Measurements from ENCODE around the gene ROBO1. TPM values are rescaled to one million over a fixed set of nuclear protein-coding genes. Genes with fewer than 3 reads are reported as not detected.

ROBO1 gene
- total and polyA plus RNA-seq, 2 of the 13 experiments (the other 11 are each of a cell fraction or from before 2014, with no cell fraction given) = 52.2 to 71.0 TPM

DNA sequence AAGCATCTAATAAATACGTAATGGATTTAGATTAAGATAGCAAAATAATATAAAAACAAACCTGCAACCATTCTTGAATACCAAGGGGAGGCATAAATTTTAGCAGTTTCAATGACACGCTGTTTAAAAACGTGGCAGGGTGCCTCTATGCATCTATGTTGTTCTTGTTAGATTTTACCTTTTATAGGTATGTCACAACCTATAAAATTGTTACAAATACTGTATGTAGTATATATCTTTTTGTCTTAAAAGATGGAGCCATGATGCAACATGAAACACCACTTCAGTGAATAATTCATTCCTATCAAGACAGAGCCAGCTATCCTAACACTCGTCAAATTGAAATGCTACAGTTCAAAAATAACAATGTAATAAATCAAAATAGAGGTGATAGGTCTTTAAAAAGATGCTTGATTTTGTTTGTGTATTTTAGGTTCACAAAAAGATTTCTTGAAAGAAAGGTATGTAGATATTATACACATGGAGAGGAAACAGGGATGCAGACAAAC lies 1059.2 kb downstream of the ROBO1 start:
- BruUV-seq (replicated peaks) = no TSS peak
- Histone ChIP-seq H3K4me1 (ENCODE audit: insufficient read depth, low read length) (no peaks in the 10 kb centered on the region), H3K79me2 (ENCODE audit: insufficient read depth, low read length) (no peaks in the 10 kb centered on the region), H3K27ac (ENCODE audit: extremely low read length, insufficient read depth, low read length) (no peak overlapping the region), H3K4me2 (ENCODE audit: low read depth, low read length) (no peak overlapping the region), H3K9ac (ENCODE audit: insufficient read depth, low read depth, low read length) (no peak overlapping the region), H3K36me3 (replicated peaks in 1 of 2; ENCODE audit: control insufficient read depth in 1 of 2, insufficient read depth in 2 of 2, low read length in 2 of 2) (peaks cover 9 to 23% of the 10 kb centered on the region in 2 experiments; a peak in 3 of 5 replicates), H3K9me3 (ENCODE audit: low read length) (no peaks in the 10 kb centered on the region), H3K27me3 (ENCODE audit: control insufficient read depth in 1 of 2, insufficient read depth in 2 of 2, low read length in 2 of 2) (no peaks in the 10 kb centered on the region), H4K20me1 (ENCODE audit: insufficient read depth, low read length) (no peaks in the 10 kb centered on the region), H3K4me3 (replicated peaks in 1 of 3; ENCODE audit: insufficient read depth in 1 of 3, low read depth in 2 of 3, low read length in 3 of 3) (no peak overlapping the region), H2AFZ (ENCODE audit: low read length) (no peak overlapping the region)
- TF ChIP-seq, protein P1, sequence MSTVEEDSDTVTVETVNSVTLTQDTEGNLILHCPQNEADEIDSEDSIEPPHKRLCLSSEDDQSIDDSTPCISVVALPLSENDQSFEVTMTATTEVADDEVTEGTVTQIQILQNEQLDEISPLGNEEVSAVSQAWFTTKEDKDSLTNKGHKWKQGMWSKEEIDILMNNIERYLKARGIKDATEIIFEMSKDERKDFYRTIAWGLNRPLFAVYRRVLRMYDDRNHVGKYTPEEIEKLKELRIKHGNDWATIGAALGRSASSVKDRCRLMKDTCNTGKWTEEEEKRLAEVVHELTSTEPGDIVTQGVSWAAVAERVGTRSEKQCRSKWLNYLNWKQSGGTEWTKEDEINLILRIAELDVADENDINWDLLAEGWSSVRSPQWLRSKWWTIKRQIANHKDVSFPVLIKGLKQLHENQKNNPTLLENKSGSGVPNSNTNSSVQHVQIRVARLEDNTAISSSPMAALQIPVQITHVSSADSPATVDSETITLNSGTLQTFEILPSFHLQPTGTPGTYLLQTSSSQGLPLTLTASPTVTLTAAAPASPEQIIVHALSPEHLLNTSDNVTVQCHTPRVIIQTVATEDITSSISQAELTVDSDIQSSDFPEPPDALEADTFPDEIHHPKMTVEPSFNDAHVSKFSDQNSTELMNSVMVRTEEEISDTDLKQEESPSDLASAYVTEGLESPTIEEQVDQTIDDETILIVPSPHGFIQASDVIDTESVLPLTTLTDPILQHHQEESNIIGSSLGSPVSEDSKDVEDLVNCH (CRISPR knock-in tag; IDR thresholded peaks at IDR 0.05) = no peak
- TF ChIP-seq CEBPB (IDR thresholded peaks at IDR 0.05; ENCODE audit: borderline replicate concordance, low read depth, low read length) (no peak; the same call in 1 of the 2 replicates), ZNF383 (CRISPR knock-in tag; IDR thresholded peaks at IDR 0.05; ENCODE audit: borderline replicate concordance) (no peak), TMF1 (CRISPR knock-in tag; IDR thresholded peaks at IDR 0.05; ENCODE audit: low read depth) (no peak)
- CTCF ChIA-PET (ENCODE audit: low intra/inter-chr PET ratio, low total read pairs) = no interaction called here
- ATAC-seq (no peak), FAIRE-seq (no peak), DNase-seq (ENCODE audit: low spot score) (no peak)
- in situ Hi-C loops (cut with HindIII; ENCODE audit: extremely low pct_ligation_motif_present, low pct_unique_long_range_greater_than_20kb) = no loop called here
- WGBS (ENCODE audit: low lambda C conversion rate) = 100% methylated on average over 4 of the region's 4 CpGs
- POLR2A ChIA-PET = no interaction called here
- intact Hi-C loops (cut with micrococcal nuclease; ENCODE audit: unreplicated experiment) = no loop called here

DNA sequence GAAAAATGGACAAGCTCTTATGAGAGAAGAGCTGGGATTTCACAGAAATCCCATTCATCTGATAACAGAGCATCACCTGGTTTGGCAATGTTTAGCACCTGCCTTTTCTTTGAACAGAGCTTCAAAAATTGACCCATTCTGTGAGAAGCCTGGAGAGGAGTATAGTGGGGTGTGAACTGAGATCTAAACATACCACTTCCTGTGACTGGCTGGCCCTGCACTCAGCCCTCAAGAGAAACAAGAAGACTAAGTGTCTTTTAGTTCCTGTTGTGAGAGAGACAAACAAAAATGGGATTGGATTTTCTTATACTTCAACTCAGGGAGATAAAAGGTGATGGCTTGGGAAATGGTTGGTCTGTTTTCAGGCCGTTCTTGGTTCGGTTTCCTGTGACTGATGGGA lies 1060.2 kb downstream of the ROBO1 start:
- H3K4me3 ChIP-seq (replicated peaks in 1 of 3; ENCODE audit: insufficient read depth in 1 of 3, low read depth in 2 of 3, low read length in 3 of 3) = no peak overlapping the region
- no peaks in the 10 kb centered on the region for H3K4me1 ChIP-seq (ENCODE audit: insufficient read depth, low read length)
- BruUV-seq (replicated peaks) = no TSS peak
- DNase-seq (ENCODE audit: low spot score) (no peak), ATAC-seq (no peak), FAIRE-seq (no peak)
- no peaks in the 10 kb centered on the region for H3K27me3 ChIP-seq (ENCODE audit: control insufficient read depth in 1 of 2, insufficient read depth in 2 of 2, low read length in 2 of 2)
- H3K9ac ChIP-seq (ENCODE audit: insufficient read depth, low read depth, low read length) = no peak overlapping the region
- ChIA-PET POLR2A (no interaction called here), CTCF (ENCODE audit: low intra/inter-chr PET ratio, low total read pairs) (no interaction called here)
- no peaks in the 10 kb centered on the region for H4K20me1 ChIP-seq (ENCODE audit: insufficient read depth, low read length)
- H3K79me2 ChIP-seq (ENCODE audit: insufficient read depth, low read length) = no peaks in the 10 kb centered on the region
- H3K4me2 ChIP-seq (ENCODE audit: low read depth, low read length) = no peak overlapping the region
- H3K27ac ChIP-seq (ENCODE audit: extremely low read length, insufficient read depth, low read length) = no peak overlapping the region
- H2AFZ ChIP-seq (ENCODE audit: low read length) = no peak overlapping the region
- H3K9me3 ChIP-seq (ENCODE audit: low read length) = no peaks in the 10 kb centered on the region
- WGBS (ENCODE audit: low lambda C conversion rate) = 96% methylated on average over 2 of the region's 2 CpGs
- H3K36me3 ChIP-seq (replicated peaks in 1 of 2; ENCODE audit: control insufficient read depth in 1 of 2, insufficient read depth in 2 of 2, low read length in 2 of 2) = peaks cover 9 to 23% of the 10 kb centered on the region in 2 experiments; a peak in 3 of 5 replicates
- in situ Hi-C loops (cut with HindIII; ENCODE audit: extremely low pct_ligation_motif_present, low pct_unique_long_range_greater_than_20kb) = no loop called here
- intact Hi-C loops (cut with micrococcal nuclease; ENCODE audit: unreplicated experiment) = no loop called here
- TF ChIP-seq ZNF713 (CRISPR knock-in tag; IDR thresholded peaks at IDR 0.05) (no peak), CBFB (CRISPR knock-in tag; IDR thresholded peaks at IDR 0.05) (no peak), MEIS1 (CRISPR knock-in tag; IDR thresholded peaks at IDR 0.05; ENCODE audit: borderline replicate concordance) (no peak)
- TF ChIP-seq, protein P2, sequence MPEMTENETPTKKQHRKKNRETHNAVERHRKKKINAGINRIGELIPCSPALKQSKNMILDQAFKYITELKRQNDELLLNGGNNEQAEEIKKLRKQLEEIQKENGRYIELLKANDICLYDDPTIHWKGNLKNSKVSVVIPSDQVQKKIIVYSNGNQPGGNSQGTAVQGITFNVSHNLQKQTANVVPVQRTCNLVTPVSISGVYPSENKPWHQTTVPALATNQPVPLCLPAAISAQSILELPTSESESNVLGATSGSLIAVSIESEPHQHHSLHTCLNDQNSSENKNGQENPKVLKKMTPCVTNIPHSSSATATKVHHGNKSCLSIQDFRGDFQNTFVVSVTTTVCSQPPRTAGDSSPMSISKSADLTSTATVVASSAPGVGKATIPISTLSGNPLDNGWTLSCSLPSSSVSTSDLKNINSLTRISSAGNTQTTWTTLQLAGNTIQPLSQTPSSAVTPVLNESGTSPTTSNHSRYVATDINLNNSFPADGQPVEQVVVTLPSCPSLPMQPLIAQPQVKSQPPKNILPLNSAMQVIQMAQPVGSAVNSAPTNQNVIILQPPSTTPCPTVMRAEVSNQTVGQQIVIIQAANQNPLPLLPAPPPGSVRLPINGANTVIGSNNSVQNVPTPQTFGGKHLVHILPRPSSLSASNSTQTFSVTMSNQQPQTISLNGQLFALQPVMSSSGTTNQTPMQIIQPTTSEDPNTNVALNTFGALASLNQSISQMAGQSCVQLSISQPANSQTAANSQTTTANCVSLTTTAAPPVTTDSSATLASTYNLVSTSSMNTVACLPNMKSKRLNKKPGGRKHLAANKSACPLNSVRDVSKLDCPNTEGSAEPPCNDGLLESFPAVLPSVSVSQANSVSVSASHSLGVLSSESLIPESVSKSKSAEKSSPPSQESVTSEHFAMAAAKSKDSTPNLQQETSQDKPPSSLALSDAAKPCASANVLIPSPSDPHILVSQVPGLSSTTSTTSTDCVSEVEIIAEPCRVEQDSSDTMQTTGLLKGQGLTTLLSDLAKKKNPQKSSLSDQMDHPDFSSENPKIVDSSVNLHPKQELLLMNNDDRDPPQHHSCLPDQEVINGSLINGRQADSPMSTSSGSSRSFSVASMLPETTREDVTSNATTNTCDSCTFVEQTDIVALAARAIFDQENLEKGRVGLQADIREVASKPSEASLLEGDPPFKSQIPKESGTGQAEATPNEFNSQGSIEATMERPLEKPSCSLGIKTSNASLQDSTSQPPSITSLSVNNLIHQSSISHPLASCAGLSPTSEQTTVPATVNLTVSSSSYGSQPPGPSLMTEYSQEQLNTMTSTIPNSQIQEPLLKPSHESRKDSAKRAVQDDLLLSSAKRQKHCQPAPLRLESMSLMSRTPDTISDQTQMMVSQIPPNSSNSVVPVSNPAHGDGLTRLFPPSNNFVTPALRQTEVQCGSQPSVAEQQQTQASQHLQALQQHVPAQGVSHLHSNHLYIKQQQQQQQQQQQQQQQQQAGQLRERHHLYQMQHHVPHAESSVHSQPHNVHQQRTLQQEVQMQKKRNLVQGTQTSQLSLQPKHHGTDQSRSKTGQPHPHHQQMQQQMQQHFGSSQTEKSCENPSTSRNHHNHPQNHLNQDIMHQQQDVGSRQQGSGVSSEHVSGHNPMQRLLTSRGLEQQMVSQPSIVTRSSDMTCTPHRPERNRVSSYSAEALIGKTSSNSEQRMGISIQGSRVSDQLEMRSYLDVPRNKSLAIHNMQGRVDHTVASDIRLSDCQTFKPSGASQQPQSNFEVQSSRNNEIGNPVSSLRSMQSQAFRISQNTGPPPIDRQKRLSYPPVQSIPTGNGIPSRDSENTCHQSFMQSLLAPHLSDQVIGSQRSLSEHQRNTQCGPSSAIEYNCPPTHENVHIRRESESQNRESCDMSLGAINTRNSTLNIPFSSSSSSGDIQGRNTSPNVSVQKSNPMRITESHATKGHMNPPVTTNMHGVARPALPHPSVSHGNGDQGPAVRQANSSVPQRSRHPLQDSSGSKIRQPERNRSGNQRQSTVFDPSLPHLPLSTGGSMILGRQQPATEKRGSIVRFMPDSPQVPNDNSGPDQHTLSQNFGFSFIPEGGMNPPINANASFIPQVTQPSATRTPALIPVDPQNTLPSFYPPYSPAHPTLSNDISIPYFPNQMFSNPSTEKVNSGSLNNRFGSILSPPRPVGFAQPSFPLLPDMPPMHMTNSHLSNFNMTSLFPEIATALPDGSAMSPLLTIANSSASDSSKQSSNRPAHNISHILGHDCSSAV (CRISPR knock-in tag; IDR thresholded peaks at IDR 0.05; ENCODE audit: borderline replicate concordance) = no peak
